Colonic mucosa (tissue), 4 donors: ENCODE measurements around the gene RALGAPA2. TPM values are rescaled to one million over a fixed set of nuclear protein-coding genes. Genes with fewer than 3 reads are reported as not detected.

Source experiments
- DNase-seq: peaks from one replicate; pipeline ENCODE4 v3.0.0-alpha.2; 2020
- H3K27ac ChIP-seq: fragments of 200-600 bp; one replicate; pipeline ENCODE4 v1.8.0; 2021
- H3K27me3 ChIP-seq: fragments of 200-600 bp; one replicate; pipeline ENCODE4 v1.8.0; 2021
- H3K36me3 ChIP-seq: fragments of 200-600 bp; one replicate; pipeline ENCODE4 v1.8.0; 2021
- H3K4me1 ChIP-seq: fragments of 200-600 bp; one replicate; pipeline ENCODE4 v1.8.0; 2021; ENCODE audit warnings: mild to moderate bottlenecking
- H3K4me3 ChIP-seq: fragments of 200-600 bp; one replicate; pipeline ENCODE4 v1.8.0; 2021
- H3K9ac ChIP-seq, 2 donors: one replicate each; pipeline ENCODE4 v1.7.0; 2013; ENCODE audit warnings: control low read depth in 2 of 2, low read depth in 2 of 2, low read length in 2 of 2
- H3K9me3 ChIP-seq: fragments of 200-600 bp; one replicate; pipeline ENCODE4 v1.8.0; 2021
- intact Hi-C: fragments of 100-400 bp; cut with DNase I; formaldehyde crosslinking; loops from one replicate; pipeline ENCODE4 v1.14.1; 2022
- total RNA-seq, 2 donors: library from RNA; stranded (reverse); fragmentation: NEBNext Ultra II Directional in 1 of 2; extraction: Animal tissue kit (Norgen Biotek cat#: 25700) in 1 of 2; gene quantifications; one replicate each; pipeline ENCODE4 v1.2.1, GENCODE V29; 2021
- TF ChIP-seq, protein P1 (sequence below): fragments of 200-600 bp; IDR thresholded peaks from one replicate; pipeline ENCODE4 v1.8.0; 2022; ENCODE audit warnings: antibody characterized with exemption, mild to moderate bottlenecking
- donor health status: healthy.
- donor health status: DM: no; HTN: no; CAD: no.
- donor health status: DM: no; HTN: no; CAD: no.

Gene RALGAPA2
- total RNA-seq, 2 donors from 2014 or later = 64.5 to 66.1 TPM

DNA sequence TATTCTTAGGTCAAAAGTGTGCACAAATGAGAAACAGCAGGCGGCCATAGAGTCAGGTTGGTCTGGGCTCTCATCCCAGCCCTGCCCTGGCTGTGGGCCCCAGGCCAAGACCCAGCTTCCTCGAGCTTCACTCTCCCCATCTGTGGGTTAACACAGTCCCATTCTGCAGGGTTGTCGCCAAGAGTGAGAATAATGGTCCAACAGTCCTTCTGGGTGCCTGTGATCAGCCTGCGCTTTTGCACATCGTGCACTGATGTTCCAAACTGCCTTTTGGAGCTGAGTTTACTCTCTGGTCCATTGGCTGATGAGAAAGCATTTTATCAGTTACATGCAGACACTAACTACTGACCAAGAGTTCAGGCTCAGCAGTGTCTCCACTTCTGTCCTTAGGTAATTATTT is 261.9 kb downstream of the RALGAPA2 start:
- TF ChIP-seq, protein P1, sequence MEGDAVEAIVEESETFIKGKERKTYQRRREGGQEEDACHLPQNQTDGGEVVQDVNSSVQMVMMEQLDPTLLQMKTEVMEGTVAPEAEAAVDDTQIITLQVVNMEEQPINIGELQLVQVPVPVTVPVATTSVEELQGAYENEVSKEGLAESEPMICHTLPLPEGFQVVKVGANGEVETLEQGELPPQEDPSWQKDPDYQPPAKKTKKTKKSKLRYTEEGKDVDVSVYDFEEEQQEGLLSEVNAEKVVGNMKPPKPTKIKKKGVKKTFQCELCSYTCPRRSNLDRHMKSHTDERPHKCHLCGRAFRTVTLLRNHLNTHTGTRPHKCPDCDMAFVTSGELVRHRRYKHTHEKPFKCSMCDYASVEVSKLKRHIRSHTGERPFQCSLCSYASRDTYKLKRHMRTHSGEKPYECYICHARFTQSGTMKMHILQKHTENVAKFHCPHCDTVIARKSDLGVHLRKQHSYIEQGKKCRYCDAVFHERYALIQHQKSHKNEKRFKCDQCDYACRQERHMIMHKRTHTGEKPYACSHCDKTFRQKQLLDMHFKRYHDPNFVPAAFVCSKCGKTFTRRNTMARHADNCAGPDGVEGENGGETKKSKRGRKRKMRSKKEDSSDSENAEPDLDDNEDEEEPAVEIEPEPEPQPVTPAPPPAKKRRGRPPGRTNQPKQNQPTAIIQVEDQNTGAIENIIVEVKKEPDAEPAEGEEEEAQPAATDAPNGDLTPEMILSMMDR = no peak
- no peaks in the 10 kb centered on the region for H3K36me3 ChIP-seq
- H3K9ac ChIP-seq = no peak overlapping the region
- DNase-seq = no peak
- no peak overlapping the region for H3K4me3 ChIP-seq
- H3K4me1 ChIP-seq = no peaks in the 10 kb centered on the region
- H3K27ac ChIP-seq = no peak overlapping the region
- intact Hi-C loops = no loop called here
- no peaks in the 10 kb centered on the region for H3K9me3 ChIP-seq
- H3K27me3 ChIP-seq = no peaks in the 10 kb centered on the region

DNA sequence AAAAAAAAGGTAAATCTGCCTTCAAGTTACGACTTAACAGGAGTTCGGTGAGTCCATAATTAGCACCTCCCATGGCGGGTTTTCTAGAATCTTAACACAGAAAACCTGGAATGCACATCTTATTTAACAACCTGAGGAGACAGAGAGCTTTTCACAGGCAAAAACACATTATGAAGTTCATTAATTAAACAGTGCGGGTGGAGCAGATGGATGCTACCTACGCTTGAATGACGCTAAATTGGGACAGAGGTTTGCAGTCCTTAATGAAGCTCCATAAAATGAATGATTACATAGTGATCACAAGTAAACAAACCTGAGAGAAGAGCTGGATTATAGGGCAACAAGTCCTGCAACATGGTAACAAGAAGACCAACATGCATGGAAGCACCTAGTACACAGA is 263.6 kb downstream of the RALGAPA2 start:
- Histone ChIP-seq H3K36me3 (no peaks in the 10 kb centered on the region), H3K9ac (no peak overlapping the region), H3K4me1 (no peaks in the 10 kb centered on the region), H3K9me3 (no peaks in the 10 kb centered on the region), H3K27me3 (no peaks in the 10 kb centered on the region), H3K27ac (no peak overlapping the region), H3K4me3 (no peak overlapping the region)
- TF ChIP-seq, protein P1 = no peak
- DNase-seq = no peak
- intact Hi-C loops = no loop called here

DNA sequence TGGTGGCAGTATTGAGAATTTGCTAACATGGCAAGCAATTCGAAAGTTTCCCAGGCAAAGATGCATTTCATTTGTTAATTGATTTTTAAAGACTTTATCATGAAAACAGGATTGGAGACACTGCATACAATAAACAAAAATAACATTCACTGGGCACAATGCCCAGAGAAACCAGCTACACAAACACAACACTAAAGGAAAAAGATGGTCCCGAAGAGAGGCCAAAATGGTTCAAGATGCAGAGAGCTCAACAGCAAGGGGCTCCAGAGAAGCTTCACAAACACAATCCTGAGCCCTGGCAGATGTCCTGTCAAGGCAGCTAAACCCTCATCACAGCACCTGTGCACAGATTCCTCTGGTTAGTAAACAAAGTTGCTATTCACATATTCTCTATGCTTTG is 265.2 kb downstream of the RALGAPA2 start:
- TF ChIP-seq, protein P1 = no peak
- Histone ChIP-seq H3K36me3 (no peaks in the 10 kb centered on the region), H3K4me1 (no peaks in the 10 kb centered on the region), H3K9me3 (no peaks in the 10 kb centered on the region), H3K27ac (no peak overlapping the region), H3K27me3 (no peaks in the 10 kb centered on the region), H3K9ac (no peak overlapping the region), H3K4me3 (no peak overlapping the region)
- intact Hi-C loops = no loop called here
- no peak for DNase-seq

DNA sequence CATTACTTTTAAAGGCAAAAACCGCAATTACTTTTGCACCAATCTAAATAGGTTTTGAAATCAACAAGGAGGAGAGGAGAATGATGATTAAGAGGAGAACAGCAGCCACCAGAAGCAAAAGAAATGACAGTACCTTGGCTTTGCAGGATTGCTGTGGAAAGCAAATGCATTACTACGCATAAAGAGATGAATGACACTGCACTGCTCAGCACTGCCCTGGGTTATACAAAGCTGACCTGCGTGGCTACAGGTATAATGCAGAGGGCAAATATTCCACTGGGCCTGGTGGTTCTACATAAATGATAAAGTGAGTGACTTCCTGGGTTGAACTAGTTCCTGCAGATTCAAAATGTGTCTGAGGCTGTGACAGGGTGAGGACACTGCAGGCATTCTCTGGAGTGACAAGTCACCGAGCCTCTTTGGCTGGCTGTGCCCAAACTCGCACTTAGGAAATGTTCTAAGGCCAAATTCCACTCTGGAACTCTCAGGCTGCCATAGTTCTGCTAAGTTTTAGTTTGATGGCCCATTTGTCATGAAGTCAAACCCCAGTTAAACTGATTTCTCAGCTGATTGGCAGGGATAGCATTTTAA is 265.9 kb downstream of the RALGAPA2 start:
- intact Hi-C loops = no loop called here
- Histone ChIP-seq H3K9ac (no peak overlapping the region), H3K9me3 (no peaks in the 10 kb centered on the region), H3K27me3 (no peaks in the 10 kb centered on the region), H3K36me3 (no peaks in the 10 kb centered on the region), H3K4me3 (no peak overlapping the region), H3K4me1 (no peaks in the 10 kb centered on the region), H3K27ac (no peak overlapping the region)
- TF ChIP-seq, protein P1 = no peak
- no peak for DNase-seq

DNA sequence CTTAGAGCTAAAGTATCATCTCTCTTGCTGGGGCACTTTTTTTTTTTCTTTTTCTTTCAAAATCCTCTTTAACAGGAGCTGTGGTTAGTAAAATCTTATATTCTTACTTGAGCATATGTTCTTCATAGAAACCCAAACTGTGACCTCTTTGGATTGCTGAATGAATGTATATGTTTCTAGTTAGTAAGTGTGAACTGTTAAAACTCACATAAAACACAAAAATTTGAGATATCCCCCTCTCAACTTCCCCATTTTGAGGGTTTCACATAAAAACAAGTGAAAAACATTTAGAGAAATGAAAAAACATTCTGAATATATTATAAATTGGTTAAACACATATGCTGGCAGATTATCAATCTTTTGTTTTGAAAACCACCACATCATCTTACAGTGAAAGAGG is 266.4 kb downstream of the RALGAPA2 start:
- Histone ChIP-seq H3K27ac (no peak overlapping the region), H3K4me1 (no peaks in the 10 kb centered on the region), H3K9ac (no peak overlapping the region), H3K9me3 (no peaks in the 10 kb centered on the region), H3K4me3 (no peak overlapping the region), H3K27me3 (no peaks in the 10 kb centered on the region), H3K36me3 (no peaks in the 10 kb centered on the region)
- intact Hi-C loops = no loop called here
- DNase-seq = no peak
- TF ChIP-seq, protein P1 = no peak
